ENCODE results near the gene ELAC2. TPM values are rescaled to one million over a fixed set of nuclear protein-coding genes. Genes with fewer than 3 reads are reported as not detected.

The ELAC2 gene
- total and polyA plus RNA-seq, 2 donors (not counting 1 experiment from before 2014, with no cell fraction given) = 36.9 to 47.2 TPM

DNA sequence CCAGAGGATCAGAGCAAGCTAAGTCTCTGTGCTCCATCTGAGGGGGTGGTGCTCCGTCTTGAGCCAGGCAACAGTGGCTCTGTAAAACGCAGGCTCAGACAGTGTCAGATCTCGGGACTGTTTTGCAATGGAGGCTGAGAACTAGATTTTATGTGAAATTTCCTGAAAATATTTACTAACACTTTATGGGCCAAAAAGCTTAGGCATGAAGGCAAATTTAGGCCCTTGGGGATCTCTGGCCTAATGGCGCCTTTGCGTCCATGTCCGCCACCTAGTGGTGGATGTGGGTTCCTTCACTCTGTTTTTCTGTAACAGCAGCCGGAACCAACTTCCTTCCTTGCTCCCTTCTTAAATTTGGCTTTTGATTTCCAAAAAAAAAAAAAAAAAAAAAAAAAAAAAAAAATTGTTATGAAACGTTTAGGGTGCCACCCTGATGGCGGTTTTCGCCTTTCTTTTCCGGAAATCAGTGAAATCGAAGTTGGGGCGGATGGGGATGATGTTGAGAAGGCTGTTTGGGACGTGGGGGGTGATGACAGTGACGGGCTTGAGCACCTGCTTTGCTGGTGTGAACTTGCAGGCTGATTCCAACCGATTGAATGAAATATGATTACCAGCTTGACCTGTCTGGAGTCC lies 14.0 kb upstream of the ELAC2 start:
- Histone ChIP-seq H3K9ac (ENCODE audit: insufficient read depth, low read length) (no peak overlapping the region), H3K4me1 (ENCODE audit: control insufficient read depth, extremely low read depth, insufficient read depth, low read length) (no peaks in the 10 kb centered on the region), H3K27me3 (ENCODE audit: control insufficient read depth, insufficient read depth, low read length) (no peaks in the 10 kb centered on the region), H3K27ac (ENCODE audit: insufficient read depth, low read length) (no peak overlapping the region), H3K79me2 (ENCODE audit: control insufficient read depth, insufficient read depth, low read length) (no peaks in the 10 kb centered on the region), H3K4me2 (ENCODE audit: extremely low read depth, insufficient read depth, low read length) (no peak overlapping the region), H3K9me3 (ENCODE audit: control insufficient read depth, insufficient read depth, low read depth, low read length) (no peaks in the 10 kb centered on the region), H4K20me1 (ENCODE audit: control insufficient read depth, extremely low read depth, insufficient read depth, low read length) (no peaks in the 10 kb centered on the region), H3K4me3 (replicated peaks in 1 of 4; ENCODE audit: control extremely low read depth in 1 of 4, insufficient read depth in 1 of 4, low read depth in 3 of 4, low read length in 4 of 4) (no peak overlapping the region), H3K36me3 (ENCODE audit: control insufficient read depth, insufficient read depth, low read length) (no peaks in the 10 kb centered on the region), H2AFZ (ENCODE audit: low read length) (no peak overlapping the region)
- TF ChIP-seq EZH2 (IDR thresholded peaks at IDR 0.05; ENCODE audit: low read length, missing control alignments) = no peak
- TF ChIP-seq, protein P1, sequence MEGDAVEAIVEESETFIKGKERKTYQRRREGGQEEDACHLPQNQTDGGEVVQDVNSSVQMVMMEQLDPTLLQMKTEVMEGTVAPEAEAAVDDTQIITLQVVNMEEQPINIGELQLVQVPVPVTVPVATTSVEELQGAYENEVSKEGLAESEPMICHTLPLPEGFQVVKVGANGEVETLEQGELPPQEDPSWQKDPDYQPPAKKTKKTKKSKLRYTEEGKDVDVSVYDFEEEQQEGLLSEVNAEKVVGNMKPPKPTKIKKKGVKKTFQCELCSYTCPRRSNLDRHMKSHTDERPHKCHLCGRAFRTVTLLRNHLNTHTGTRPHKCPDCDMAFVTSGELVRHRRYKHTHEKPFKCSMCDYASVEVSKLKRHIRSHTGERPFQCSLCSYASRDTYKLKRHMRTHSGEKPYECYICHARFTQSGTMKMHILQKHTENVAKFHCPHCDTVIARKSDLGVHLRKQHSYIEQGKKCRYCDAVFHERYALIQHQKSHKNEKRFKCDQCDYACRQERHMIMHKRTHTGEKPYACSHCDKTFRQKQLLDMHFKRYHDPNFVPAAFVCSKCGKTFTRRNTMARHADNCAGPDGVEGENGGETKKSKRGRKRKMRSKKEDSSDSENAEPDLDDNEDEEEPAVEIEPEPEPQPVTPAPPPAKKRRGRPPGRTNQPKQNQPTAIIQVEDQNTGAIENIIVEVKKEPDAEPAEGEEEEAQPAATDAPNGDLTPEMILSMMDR (conservative IDR thresholded peaks at IDR 0.05 in 1 of 2, IDR thresholded peaks at IDR 0.05 in 1 of 2; ENCODE audit: low read depth in 1 of 2, low read length in 2 of 2) = peak; percentile 85 to 89
- DNase-seq (ENCODE audit: low read depth in 2 of 2) = peak; percentile 20 to 59

GRCh38 chr17:13030459-13031300 lies 12.9 kb upstream of the ELAC2 start:
- no peak overlapping the region for H2AFZ ChIP-seq (ENCODE audit: low read length)
- no peak overlapping the region for H3K27ac ChIP-seq (ENCODE audit: insufficient read depth, low read length)
- H3K9me3 ChIP-seq (ENCODE audit: control insufficient read depth, insufficient read depth, low read depth, low read length) = no peaks in the 10 kb centered on the region
- no peaks in the 10 kb centered on the region for H3K36me3 ChIP-seq (ENCODE audit: control insufficient read depth, insufficient read depth, low read length)
- H3K4me3 ChIP-seq (replicated peaks in 1 of 4; ENCODE audit: control extremely low read depth in 1 of 4, insufficient read depth in 1 of 4, low read depth in 3 of 4, low read length in 4 of 4) = no peak overlapping the region
- H3K27me3 ChIP-seq (ENCODE audit: control insufficient read depth, insufficient read depth, low read length) = no peaks in the 10 kb centered on the region
- no peaks in the 10 kb centered on the region for H3K4me1 ChIP-seq (ENCODE audit: control insufficient read depth, extremely low read depth, insufficient read depth, low read length)
- H3K9ac ChIP-seq (ENCODE audit: insufficient read depth, low read length) = no peak overlapping the region
- no peaks in the 10 kb centered on the region for H4K20me1 ChIP-seq (ENCODE audit: control insufficient read depth, extremely low read depth, insufficient read depth, low read length)
- DNase-seq (ENCODE audit: low read depth in 2 of 2) = peak; percentile 35 to 72
- no peak for TF ChIP-seq EZH2 (IDR thresholded peaks at IDR 0.05; ENCODE audit: low read length, missing control alignments)
- TF ChIP-seq, protein P1 (conservative IDR thresholded peaks at IDR 0.05 in 1 of 2, IDR thresholded peaks at IDR 0.05 in 1 of 2; ENCODE audit: low read depth in 1 of 2, low read length in 2 of 2) = peak; percentile 74 to 75
- H3K79me2 ChIP-seq (ENCODE audit: control insufficient read depth, insufficient read depth, low read length) = no peaks in the 10 kb centered on the region
- H3K4me2 ChIP-seq (ENCODE audit: extremely low read depth, insufficient read depth, low read length) = no peak overlapping the region

- Histone ChIP-seq H3K79me2 (ENCODE audit: control insufficient read depth, insufficient read depth, low read length) (no peaks in the 10 kb centered on the region), H3K4me1 (ENCODE audit: control insufficient read depth, extremely low read depth, insufficient read depth, low read length) (no peaks in the 10 kb centered on the region), H3K36me3 (ENCODE audit: control insufficient read depth, insufficient read depth, low read length) (no peaks in the 10 kb centered on the region), H3K9me3 (ENCODE audit: control insufficient read depth, insufficient read depth, low read depth, low read length) (no peaks in the 10 kb centered on the region), H3K27ac (ENCODE audit: insufficient read depth, low read length) (no peak overlapping the region), H3K4me3 (replicated peaks in 1 of 4; ENCODE audit: control extremely low read depth in 1 of 4, insufficient read depth in 1 of 4, low read depth in 3 of 4, low read length in 4 of 4) (no peak overlapping the region), H3K9ac (ENCODE audit: insufficient read depth, low read length) (no peak overlapping the region), H4K20me1 (ENCODE audit: control insufficient read depth, extremely low read depth, insufficient read depth, low read length) (no peaks in the 10 kb centered on the region), H3K4me2 (ENCODE audit: extremely low read depth, insufficient read depth, low read length) (no peak overlapping the region), H3K27me3 (ENCODE audit: control insufficient read depth, insufficient read depth, low read length) (no peaks in the 10 kb centered on the region), H2AFZ (ENCODE audit: low read length) (no peak overlapping the region)
- no peak for DNase-seq (ENCODE audit: low read depth in 2 of 2)
- TF ChIP-seq, protein P1 (conservative IDR thresholded peaks at IDR 0.05 in 1 of 2, IDR thresholded peaks at IDR 0.05 in 1 of 2; ENCODE audit: low read depth in 1 of 2, low read length in 2 of 2) = no peak
- TF ChIP-seq EZH2 (IDR thresholded peaks at IDR 0.05; ENCODE audit: low read length, missing control alignments) = no peak
Measured at GRCh38 chr17:13030056-13030455, 12.2 kb upstream of the ELAC2 start.

All from fibroblast of lung (primary cell).